GM23338 (cell line): ENCODE data around the gene RPS6KC1. TPM values are rescaled to one million over a fixed set of nuclear protein-coding genes. Genes with fewer than 3 reads are reported as not detected.

Source experiments
- ATAC-seq: fragments of 200-7000 bp; cut with Tn5 transposase; 3 replicates; pipeline ENCODE4 v1.9.1; 2020
- DNase-seq: peaks from one replicate; pipeline ENCODE4 v3.0.0-alpha.2; 2015; ENCODE audit warnings: low spot score
- H2AFZ ChIP-seq: fragments of 200-600 bp; sonication (generic); 2 replicates; pipeline ENCODE4 v1.8.0; 2016; ENCODE audit warnings: antibody characterized with exemption, mild to moderate bottlenecking, moderate library complexity
- H3F3A ChIP-seq: fragments of 200-600 bp; sonication (generic); replicated peaks from 2 replicates; pipeline ENCODE4 v1.8.0; 2017; ENCODE audit warnings: antibody characterized with exemption, mixed run types, low read depth
- H3K27ac ChIP-seq: fragments of 200-600 bp; sonication (generic); 2 replicates; pipeline ENCODE4 v1.6.1; 2016; ENCODE audit warnings: low read depth
- H3K27me3 ChIP-seq: fragments of 200-600 bp; sonication (generic); 2 replicates; pipeline ENCODE4 v1.8.0; 2016; ENCODE audit warnings: mild to moderate bottlenecking, mixed run types, moderate library complexity; ENCODE audit not compliant: insufficient read depth
- H3K36me3 ChIP-seq: fragments of 200-600 bp; sonication (generic); 2 replicates; pipeline ENCODE4 v1.8.0; 2016; ENCODE audit warnings: mild to moderate bottlenecking; ENCODE audit not compliant: insufficient read depth
- H3K4me1 ChIP-seq: fragments of 200-600 bp; sonication (generic); 2 replicates; pipeline ENCODE4 v1.8.0; 2016; ENCODE audit warnings: mild to moderate bottlenecking, moderate library complexity; ENCODE audit not compliant: insufficient read depth
- H3K4me2 ChIP-seq: fragments of 200-600 bp; sonication (generic); 2 replicates; pipeline ENCODE4 v1.7.1; 2017; ENCODE audit warnings: mixed run types
- H3K4me3 ChIP-seq: fragments of 200-600 bp; sonication (generic); 2 replicates; pipeline ENCODE4 v1.6.1; 2016; ENCODE audit warnings: mixed run types
- H3K79me2 ChIP-seq: fragments of 200-600 bp; sonication (generic); replicated peaks from 2 replicates; pipeline ENCODE4 v1.8.0; 2017; ENCODE audit warnings: mild to moderate bottlenecking; ENCODE audit not compliant: insufficient read depth
- H3K9me2 ChIP-seq: fragments of 200-600 bp; sonication (generic); 2 replicates; pipeline ENCODE4 v1.8.0; 2017; ENCODE audit not compliant: insufficient read depth
- H4K20me1 ChIP-seq: fragments of 200-600 bp; sonication (generic); replicated peaks from 2 replicates; pipeline ENCODE4 v1.8.0; 2017; ENCODE audit warnings: mild to moderate bottlenecking; ENCODE audit not compliant: insufficient read depth
- H3K27ac Mint-ChIP-seq: 2 replicates; pipeline ENCODE4 v1.8.0; 2020; ENCODE audit warnings: inconsistent platforms, mild to moderate bottlenecking, moderate library complexity, mixed read lengths
- H3K27me3 Mint-ChIP-seq: 3 replicates; pipeline ENCODE4 v1.8.0; 2022; ENCODE audit warnings: low read depth, mild to moderate bottlenecking, moderate library complexity, mixed read lengths, inconsistent platforms; ENCODE audit not compliant: insufficient read depth, poor library complexity
- H3K36me3 Mint-ChIP-seq: 3 replicates; pipeline ENCODE4 v1.8.0; 2021; ENCODE audit warnings: low read depth, mild to moderate bottlenecking, inconsistent platforms, moderate library complexity, mixed read lengths
- H3K4me1 Mint-ChIP-seq: 3 replicates; pipeline ENCODE4 v1.8.0; 2020; ENCODE audit warnings: mild to moderate bottlenecking, inconsistent platforms, mixed read lengths
- H3K4me3 Mint-ChIP-seq: 3 replicates; pipeline ENCODE4 v1.8.0; 2021; ENCODE audit warnings: moderate library complexity, mild to moderate bottlenecking, inconsistent platforms, mixed read lengths
- H3K9me3 Mint-ChIP-seq: 3 replicates; pipeline ENCODE4 v1.8.0; 2020; ENCODE audit warnings: moderate library complexity, mild to moderate bottlenecking, inconsistent platforms, mixed read lengths
- CREB1 ChIP-seq: fragments of 250-450 bp; sonication (Bioruptor Pico); IDR thresholded peaks from 2 replicates; pipeline ENCODE4 v1.5.0; 2020; ENCODE audit warnings: low read depth, mild to moderate bottlenecking, moderate library complexity
- CTCF ChIP-seq, 2 experiments: fragments of 200-600 bp in 1 of 2; sonication (generic) in 1 of 2; conservative IDR thresholded peaks; 2 replicates each; pipeline versions ENCODE4 v1.5.1 to v1.6.1; 2016 to 2017; ENCODE audit warnings: antibody characterized with exemption in 2 of 2, low read depth in 2 of 2, mild to moderate bottlenecking in 2 of 2, moderate library complexity in 1 of 2
- EZH2 ChIP-seq: fragments of 200-600 bp; sonication (generic); IDR thresholded peaks from one replicate; pipeline ENCODE4 v1.8.0; 2017; ENCODE audit warnings: antibody characterized with exemption, mild to moderate bottlenecking, low read depth; ENCODE audit not compliant: unreplicated experiment
- NANOG ChIP-seq: IDR thresholded peaks from 2 replicates; pipeline ENCODE4 v1.6.1; 2016; ENCODE audit warnings: antibody characterized with exemption, borderline replicate concordance
- POLR2AphosphoS5 ChIP-seq: IDR thresholded peaks from 2 replicates; pipeline ENCODE4 v1.6.1; 2016; ENCODE audit warnings: antibody characterized with exemption, low read depth
- ZNF114 ChIP-seq: fragments of 250-450 bp; sonication (Bioruptor Pico); IDR thresholded peaks from 2 replicates; pipeline ENCODE4 v1.5.0; 2020; ENCODE audit warnings: mild to moderate bottlenecking, moderate library complexity
- ZNF331 ChIP-seq: fragments of 250-450 bp; sonication (Bioruptor Pico); IDR thresholded peaks from 2 replicates; pipeline ENCODE4 v1.5.0; 2020; ENCODE audit warnings: low read depth, mild to moderate bottlenecking, moderate library complexity
- ZNF462 ChIP-seq: fragments of 250-450 bp; sonication (Bioruptor Pico); IDR thresholded peaks from 2 replicates; pipeline ENCODE4 v1.5.0; 2020; ENCODE audit warnings: mild to moderate bottlenecking, moderate library complexity
- polyA plus RNA-seq: library from polyadenylated mRNA; unstranded; fragments of >200 nt; fragmentation: Nextera tagmentation; extraction: Ambion mirVana; gene quantifications from 2 replicates; pipeline ENCODE4 v1.2.1, GENCODE V29; 2016
- total RNA-seq: library from RNA; depleted of rRNA; stranded (reverse); fragments of >200 nt; shearing (Covaris generic); gene quantifications from 2 replicates; pipeline ENCODE4 v1.2.3, GENCODE V29; 2014
- TF ChIP-seq, protein P1 (sequence below): IDR thresholded peaks from 2 replicates; pipeline ENCODE4 v1.6.1; 2016; ENCODE audit warnings: antibody characterized with exemption

The RPS6KC1 gene
- total and polyA plus RNA-seq, 2 experiments from 2014 or later = 7.9 to 24.9 TPM

GRCh38 chr1:213251972-213252371 is 200.9 kb downstream of the RPS6KC1 start:
- TF ChIP-seq CTCF (conservative IDR thresholded peaks at IDR 0.05; ENCODE audit: low read depth in 2 of 2) = no peak
- TF ChIP-seq ZNF462 (CRISPR knock-in tag) = no peak
- no peak for TF ChIP-seq ZNF114 (CRISPR knock-in tag)
- no peak for TF ChIP-seq ZNF331 (CRISPR knock-in tag)
- TF ChIP-seq CREB1 (CRISPR knock-in tag) = no peak
- no peak for TF ChIP-seq EZH2
- no peak for TF ChIP-seq POLR2AphosphoS5
- TF ChIP-seq, protein P1, sequence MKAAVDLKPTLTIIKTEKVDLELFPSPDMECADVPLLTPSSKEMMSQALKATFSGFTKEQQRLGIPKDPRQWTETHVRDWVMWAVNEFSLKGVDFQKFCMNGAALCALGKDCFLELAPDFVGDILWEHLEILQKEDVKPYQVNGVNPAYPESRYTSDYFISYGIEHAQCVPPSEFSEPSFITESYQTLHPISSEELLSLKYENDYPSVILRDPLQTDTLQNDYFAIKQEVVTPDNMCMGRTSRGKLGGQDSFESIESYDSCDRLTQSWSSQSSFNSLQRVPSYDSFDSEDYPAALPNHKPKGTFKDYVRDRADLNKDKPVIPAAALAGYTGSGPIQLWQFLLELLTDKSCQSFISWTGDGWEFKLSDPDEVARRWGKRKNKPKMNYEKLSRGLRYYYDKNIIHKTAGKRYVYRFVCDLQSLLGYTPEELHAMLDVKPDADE = no peak
- no peak for TF ChIP-seq NANOG
- no peak for ATAC-seq

More at GRCh38 chr1:213251972-213252371, 200.9 kb downstream of the RPS6KC1 start:
- Histone ChIP-seq H4K20me1 (no peaks in the 10 kb centered on the region), H3F3A (no peaks in the 10 kb centered on the region), H3K9me2 (no peaks in the 10 kb centered on the region), H3K79me2 (no peaks in the 10 kb centered on the region), H3K4me2 (no peak overlapping the region), H3K4me1 (peaks cover 8% of the 10 kb centered on the region), H3K27me3 (no peaks in the 10 kb centered on the region), H3K4me3 (no peak overlapping the region), H3K27ac (no peak overlapping the region), H3K36me3 (no peaks in the 10 kb centered on the region), H2AFZ (no peak overlapping the region)
- Mint-ChIP-seq H3K27me3 (no peaks in the 10 kb centered on the region), H3K9me3 (no peaks in the 10 kb centered on the region), H3K36me3 (no peaks in the 10 kb centered on the region), H3K27ac (no peak overlapping the region), H3K4me3 (no peak overlapping the region), H3K4me1 (peaks cover 18% of the 10 kb centered on the region)
- no peak for DNase-seq
